Upper lobe of left lung (tissue), 6 donors: ENCODE results near the gene SLC25A25. TPM values are rescaled to one million over a fixed set of nuclear protein-coding genes. Genes with fewer than 3 reads are reported as not detected.

Source experiments
- ATAC-seq, 2 donors: fragments of 200-7000 bp; cut with Tn5 transposase; one replicate each; pipeline ENCODE4 v1.9.1; 2022; ENCODE audit warnings: mild to moderate bottlenecking in 2 of 2, moderate library complexity in 2 of 2; ENCODE audit not compliant: low FRiP score in 2 of 2
- DNase-seq, 2 donors: peaks; one replicate each; pipeline ENCODE4 v3.0.0-alpha.2; 2019 to 2020
- H3K27ac ChIP-seq, 4 donors: fragments of 200-600 bp; sonication (generic); one replicate each; pipeline ENCODE4 v1.5.1; 2016 to 2019
- H3K27me3 ChIP-seq, 4 donors: fragments of 200-600 bp; sonication (generic); one replicate each; pipeline ENCODE4 v1.5.1; 2017 to 2019
- H3K36me3 ChIP-seq, 4 donors: fragments of 200-600 bp; sonication (generic); one replicate each; pipeline ENCODE4 v1.5.1; 2016 to 2019
- H3K4me1 ChIP-seq, 4 donors: fragments of 200-600 bp; sonication (generic); one replicate each; pipeline ENCODE4 v1.5.1; 2018 to 2019
- H3K4me3 ChIP-seq, 4 donors: fragments of 200-600 bp; sonication (generic); one replicate each; pipeline ENCODE4 v1.5.1; 2017 to 2019; ENCODE audit warnings: mild to moderate bottlenecking in 2 of 4, moderate library complexity in 1 of 4
- H3K9me3 ChIP-seq, 4 donors: fragments of 200-600 bp; sonication (generic); one replicate each; pipeline ENCODE4 v1.5.1; 2018 to 2019
- CTCF ChIP-seq, 6 experiments: fragments of 450-650 bp in 4 of 6; fragments of 200-600 bp in 2 of 6; sonication (generic) in 2 of 6; IDR thresholded peaks; one replicate each; pipeline ENCODE4 v1.5.1; 2016 to 2019; ENCODE audit warnings: antibody characterized with exemption in 6 of 6
- EP300 ChIP-seq, 4 donors: sonication (generic); formaldehyde crosslinking; IDR thresholded peaks; one replicate each; pipeline ENCODE4 v1.5.1; 2017; ENCODE audit warnings: antibody characterized with exemption in 4 of 4, control low read depth in 2 of 4
- POLR2A ChIP-seq, 4 donors: fragments of 450-650 bp; IDR thresholded peaks; one replicate each; pipeline ENCODE4 v1.5.1; 2016 to 2017; ENCODE audit warnings: antibody characterized with exemption in 4 of 4, mild to moderate bottlenecking in 2 of 4
- POLR2AphosphoS5 ChIP-seq, 2 donors: sonication (generic); formaldehyde crosslinking; IDR thresholded peaks; one replicate each; pipeline ENCODE4 v1.5.1; 2017; ENCODE audit warnings: antibody characterized with exemption in 2 of 2
- WGBS, 2 donors: methylation state at CpG; one replicate each; pipeline ENCODE4 v1.1.5; 2017 to 2018; 5-methylcytosine and 5-hydroxymethylcytosine counted together
- total RNA-seq, 6 donors: library from RNA; depleted of rRNA in 4 of 6; stranded (reverse); fragments of >200 nt in 4 of 6; gene quantifications; one replicate each; pipeline versions ENCODE4 v1.1.0 to v1.2.1, GENCODE V29; 2016 to 2021
- donor health status: DM: no; HTN: no; CAD: no; lungs with moderate emphysema.
- donor health status: DM: no; HTN: yes; CAD: no; lungs with severe emphysema.

Gene SLC25A25
- total RNA-seq, 6 donors from 2014 or later, result 23.6 to 40.2 (median 33.7) TPM

- H3K4me3 ChIP-seq, result no peak overlapping the region
- no peak for ATAC-seq
- H3K36me3 ChIP-seq, result no peaks in the 10 kb centered on the region
- H3K27ac ChIP-seq, result no peak overlapping the region
- H3K27me3 ChIP-seq, result no peaks in the 10 kb centered on the region
- no peaks in the 10 kb centered on the region for H3K9me3 ChIP-seq
- no peak for DNase-seq
- no peak for TF ChIP-seq EP300 (IDR thresholded peaks at IDR 0.05)
- TF ChIP-seq CTCF (IDR thresholded peaks at IDR 0.05), result no peak
- TF ChIP-seq POLR2A (IDR thresholded peaks at IDR 0.05), result no peak
- TF ChIP-seq POLR2AphosphoS5 (IDR thresholded peaks at IDR 0.05), result no peak
- WGBS, 2 donors, result 73 to 80% methylated on average over 2 of the region's 2 CpGs
- peaks cover 0 to 4% (median 1%) of the 10 kb centered on the region in 4 donors for H3K4me1 ChIP-seq
Measured at GRCh38 chr9:128142596-128142995, 74.6 kb downstream of the SLC25A25 start.

GRCh38 chr9:128143525-128144238 is 75.7 kb downstream of the SLC25A25 start:
- WGBS, 2 donors, result 50 to 71% methylated on average over 7 to 8 of the region's 8 CpGs

GRCh38 chr9:128144239-128145181 is 76.5 kb downstream of the SLC25A25 start:
- Histone ChIP-seq H3K36me3 (no peaks in the 10 kb centered on the region), H3K9me3 (no peaks in the 10 kb centered on the region), H3K27me3 (no peaks in the 10 kb centered on the region), H3K27ac (no peak overlapping the region), H3K4me1 (peaks cover 6 to 18% (median 10%) of the 10 kb centered on the region in 4 donors), H3K4me3 (no peak overlapping the region)
- ATAC-seq, result no peak
- 88 to 92% methylated on average over 15 to 22 of the region's 22 CpGs for WGBS, 2 donors
- TF ChIP-seq POLR2AphosphoS5 (IDR thresholded peaks at IDR 0.05) (no peak), EP300 (IDR thresholded peaks at IDR 0.05) (no peak), CTCF (IDR thresholded peaks at IDR 0.05) (no peak), POLR2A (IDR thresholded peaks at IDR 0.05) (no peak)
- DNase-seq, result no peak

More at GRCh38 chr9:128143525-128144238, 75.7 kb downstream of the SLC25A25 start:
- H3K27ac ChIP-seq, result no peak overlapping the region
- H3K4me3 ChIP-seq, result no peak overlapping the region
- TF ChIP-seq EP300 (IDR thresholded peaks at IDR 0.05), result no peak
- TF ChIP-seq POLR2AphosphoS5 (IDR thresholded peaks at IDR 0.05), result no peak
- no peak for TF ChIP-seq POLR2A (IDR thresholded peaks at IDR 0.05)
- TF ChIP-seq CTCF (IDR thresholded peaks at IDR 0.05), result no peak
- no peaks in the 10 kb centered on the region for H3K27me3 ChIP-seq
- peak in 1 of 2 donors; percentile 17 for ATAC-seq
- no peak for DNase-seq
- H3K36me3 ChIP-seq, result no peaks in the 10 kb centered on the region
- peaks cover 1 to 10% (median 4%) of the 10 kb centered on the region in 4 donors for H3K4me1 ChIP-seq
- H3K9me3 ChIP-seq, result no peaks in the 10 kb centered on the region

- ATAC-seq, result no peak
- H3K9me3 ChIP-seq, result no peaks in the 10 kb centered on the region
- no peaks in the 10 kb centered on the region for H3K36me3 ChIP-seq
- no peaks in the 10 kb centered on the region for H3K27me3 ChIP-seq
- H3K4me3 ChIP-seq, result no peak overlapping the region
- no peak for TF ChIP-seq POLR2A (IDR thresholded peaks at IDR 0.05)
- no peak for TF ChIP-seq CTCF (IDR thresholded peaks at IDR 0.05)
- H3K4me1 ChIP-seq, result peaks cover 15 to 28% (median 19%) of the 10 kb centered on the region in 4 donors
- no peak overlapping the region for H3K27ac ChIP-seq
- WGBS, 2 donors, result 60 to 64% methylated on average over 2 to 8 of the region's 8 CpGs
- DNase-seq, result no peak
Measured at GRCh38 chr9:128145536-128145935, 77.5 kb downstream of the SLC25A25 start.
